Embryonic facial prominence (tissue), 1 donor: ENCODE measurements around the gene RXRG.
"Not testable (repeated sequence)": the region's sequence is repeated elsewhere in the genome, so short reads cannot be mapped to it uniquely, and the experiment has no call there.

Source experiments
- DNase-seq: peaks from one replicate; pipeline ENCODE4 v3.0.0-alpha.2; 2016; ENCODE audit errors: extremely low spot score

The RXRG gene

GRCh38 chr1:165444897-165445370, at the start of gene RXRG:
Gene RXRG (minus strand): TSS chr1:165445126. CDS start chr1:165444893, 233 bp downstream.
- DNase-seq, result no peak

- no peak for DNase-seq
Measured at GRCh38 chr1:165492845-165493373, 48.0 kb upstream of the RXRG start.

- no peak for DNase-seq
Measured at GRCh38 chr1:165490175-165490574, 45.2 kb upstream of the RXRG start.

- DNase-seq, result no peak
Measured at GRCh38 chr1:165487921-165488320, 43.0 kb upstream of the RXRG start.

- no peak for DNase-seq
Measured at GRCh38 chr1:165486663-165487062, 41.7 kb upstream of the RXRG start.

GRCh38 chr1:165485716-165486115, 40.8 kb upstream of the RXRG start:
- no peak for DNase-seq

GRCh38 chr1:165484532-165484931, 39.6 kb upstream of the RXRG start:
- DNase-seq, result no peak

GRCh38 chr1:165483412-165483811, 38.5 kb upstream of the RXRG start:
- no peak for DNase-seq

- no peak for DNase-seq
Measured at GRCh38 chr1:165481820-165482532, 37.0 kb upstream of the RXRG start.

GRCh38 chr1:165476776-165477175, 31.9 kb upstream of the RXRG start:
- no peak for DNase-seq

GRCh38 chr1:165474196-165474595, 29.3 kb upstream of the RXRG start:
- DNase-seq, result no peak

- no peak for DNase-seq
Measured at GRCh38 chr1:165473081-165473480, 28.2 kb upstream of the RXRG start.

GRCh38 chr1:165468726-165469249, 23.9 kb upstream of the RXRG start:
- DNase-seq, result no peak

GRCh38 chr1:165468253-165468652, 23.3 kb upstream of the RXRG start:
- no peak for DNase-seq

- DNase-seq, result no peak
Measured at GRCh38 chr1:165467706-165468105, 22.8 kb upstream of the RXRG start.

- DNase-seq, result no peak
Measured at GRCh38 chr1:165463978-165464377, 19.1 kb upstream of the RXRG start.

GRCh38 chr1:165459683-165460082, 14.8 kb upstream of the RXRG start:
- DNase-seq, result not testable (repeated sequence)

- no peak for DNase-seq
Measured at GRCh38 chr1:165456861-165457260, 11.9 kb upstream of the RXRG start.

- no peak for DNase-seq
Measured at GRCh38 chr1:165456114-165456513, 11.2 kb upstream of the RXRG start.

- no peak for DNase-seq
Measured at GRCh38 chr1:165455111-165455510, 10.2 kb upstream of the RXRG start.

GRCh38 chr1:165454091-165454610, 9.2 kb upstream of the RXRG start:
- no peak for DNase-seq

GRCh38 chr1:165452336-165453130, 7.6 kb upstream of the RXRG start:
- DNase-seq, result no peak
